ENCODE results near the gene SRGAP1.

SRGAP1 gene

GRCh38 chr12:64059685-64060084 is 215.2 kb downstream of the SRGAP1 start:
- ChIA-PET CTCF (no interaction called here), POLR2A (no interaction called here)
- no peak for TF ChIP-seq CTCF (IDR thresholded peaks at IDR 0.05; ENCODE audit: control extremely low read depth, extremely low read depth, low read depth, missing control alignments)
- DNase-seq (ENCODE audit: extremely low spot score), result no peak

GRCh38 chr12:64061868-64062375 is 217.4 kb downstream of the SRGAP1 start:
- no peak for DNase-seq (ENCODE audit: extremely low spot score)
- CTCF ChIA-PET, result no interaction called here
- TF ChIP-seq CTCF (IDR thresholded peaks at IDR 0.05; ENCODE audit: control extremely low read depth, extremely low read depth, low read depth, missing control alignments), result no peak
- POLR2A ChIA-PET, result no interaction called here

GRCh38 chr12:64063121-64063520 is 218.6 kb downstream of the SRGAP1 start:
- no peak for DNase-seq (ENCODE audit: extremely low spot score)
- ChIA-PET POLR2A (no interaction called here), CTCF (no interaction called here)
- TF ChIP-seq CTCF (IDR thresholded peaks at IDR 0.05; ENCODE audit: control extremely low read depth, extremely low read depth, low read depth, missing control alignments), result no peak

- CTCF ChIA-PET, result interaction anchor here (0.9 kb wide), 1 partner anchor 25 kb away, joined by 3 read pairs; no protein-coding TSS in a partner anchor
Observed at GRCh38 chr12:64064240-64064639, 219.7 kb downstream of the SRGAP1 start.

GRCh38 chr12:64064706-64065105 is 220.2 kb downstream of the SRGAP1 start:
- ChIA-PET CTCF (no interaction called here), POLR2A (no interaction called here)
- DNase-seq (ENCODE audit: extremely low spot score), result no peak
- TF ChIP-seq CTCF (IDR thresholded peaks at IDR 0.05; ENCODE audit: control extremely low read depth, extremely low read depth, low read depth, missing control alignments), result no peak

More at GRCh38 chr12:64064240-64064639, 219.7 kb downstream of the SRGAP1 start:
- TF ChIP-seq CTCF (IDR thresholded peaks at IDR 0.05; ENCODE audit: control extremely low read depth, extremely low read depth, low read depth, missing control alignments), result no peak
- POLR2A ChIA-PET, result no interaction called here
- DNase-seq (ENCODE audit: extremely low spot score), result no peak

- no peak for DNase-seq (ENCODE audit: extremely low spot score)
- ChIA-PET CTCF (interaction anchor here (1.0 to 1.3 kb wide), 4 partner anchors 9 to 34 kb away, joined by 3 to 4 read pairs (median 3); no protein-coding TSS in a partner anchor), POLR2A (no interaction called here)
- no peak for TF ChIP-seq CTCF (IDR thresholded peaks at IDR 0.05; ENCODE audit: control extremely low read depth, extremely low read depth, low read depth, missing control alignments)
Observed at GRCh38 chr12:64065881-64066451, 221.5 kb downstream of the SRGAP1 start.

Data from GM10248 (cell line).